NK-92 (cell line): ENCODE measurements around the gene GNAO1.

ENCODE experiments used
- DNase-seq: peaks from one replicate; lab custom pipeline; 2025; ENCODE audit not compliant: unreplicated experiment; lab: John Stamatoyannopoulos, UW

The GNAO1 gene

GRCh38 chr16:56234737-56235136 is 43.4 kb downstream of the GNAO1 start:
- no peak for DNase-seq

DNA sequence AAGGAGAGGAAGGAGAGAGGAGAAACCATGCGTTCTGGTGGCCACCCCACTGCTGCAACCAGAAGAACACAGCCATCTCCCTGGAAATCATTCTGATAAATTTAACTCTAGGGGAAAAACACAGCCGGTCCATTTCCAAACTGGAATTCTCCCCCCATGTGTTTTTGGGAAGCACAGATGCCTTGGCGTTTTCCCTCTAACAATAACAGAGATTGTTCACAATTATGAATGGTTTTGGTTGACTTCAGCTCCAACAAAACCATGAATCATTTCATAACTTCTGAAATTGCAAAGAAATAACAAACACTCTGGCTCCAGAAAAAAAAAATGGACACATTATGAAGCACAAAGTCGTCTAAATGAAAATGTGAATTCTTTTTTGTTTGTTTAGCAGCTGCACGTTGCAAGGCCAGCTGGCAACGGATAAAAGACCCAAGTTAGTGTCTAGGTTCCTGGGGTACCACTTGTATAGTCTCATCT is 46.2 kb downstream of the GNAO1 start:
- no peak for DNase-seq

- DNase-seq: no peak
Measured at GRCh38 chr16:56238188-56238587, 46.9 kb downstream of the GNAO1 start.

DNA sequence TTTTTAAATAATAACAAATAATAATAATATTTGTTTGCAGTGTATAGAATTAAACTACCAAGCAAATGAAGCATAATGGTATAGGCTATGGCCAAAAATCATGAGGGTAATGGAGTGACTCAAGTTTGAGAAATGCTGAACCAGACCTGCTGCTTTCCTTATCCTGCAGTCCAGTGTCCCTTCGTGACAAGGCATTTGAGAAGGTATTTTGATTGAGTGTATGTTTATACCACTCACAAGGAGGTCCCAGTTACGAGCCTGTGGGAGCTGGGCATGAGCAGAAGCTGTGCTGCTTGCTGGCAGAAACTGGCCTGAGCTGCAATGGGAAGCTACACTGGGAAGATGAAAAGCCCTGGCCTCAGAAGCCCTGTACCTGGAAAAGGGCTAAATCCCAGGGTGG is 50.3 kb downstream of the GNAO1 start:
- no peak for DNase-seq

- DNase-seq: no peak
Measured at GRCh38 chr16:56242740-56243139, 51.5 kb downstream of the GNAO1 start.

GRCh38 chr16:56244612-56245011 is 53.3 kb downstream of the GNAO1 start:
- no peak for DNase-seq

- DNase-seq: no peak
Measured at GRCh38 chr16:56245197-56245596, 53.9 kb downstream of the GNAO1 start.

- no peak for DNase-seq
Measured at GRCh38 chr16:56246051-56246817, 54.9 kb downstream of the GNAO1 start.

GRCh38 chr16:56247018-56247417 is 55.7 kb downstream of the GNAO1 start:
- no peak for DNase-seq

DNA sequence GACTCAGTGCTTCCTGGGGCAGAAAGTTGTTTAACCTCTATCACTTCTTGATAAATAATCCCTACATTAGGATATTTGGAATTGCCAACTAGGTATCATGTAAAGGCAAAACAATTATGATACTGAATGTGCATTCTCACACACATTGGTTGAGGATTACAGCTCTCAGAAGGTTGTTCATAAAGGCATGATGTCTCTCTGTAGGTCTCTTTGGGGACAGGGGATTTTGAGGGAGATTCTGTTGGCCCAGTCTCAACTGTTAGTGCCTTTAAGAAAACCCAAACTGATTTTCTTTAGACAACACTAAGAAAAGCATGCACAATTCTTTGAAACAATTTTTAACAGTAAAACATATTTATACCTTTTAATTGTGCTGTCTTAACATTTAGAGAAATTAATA is 56.5 kb downstream of the GNAO1 start:
- DNase-seq: no peak

DNA sequence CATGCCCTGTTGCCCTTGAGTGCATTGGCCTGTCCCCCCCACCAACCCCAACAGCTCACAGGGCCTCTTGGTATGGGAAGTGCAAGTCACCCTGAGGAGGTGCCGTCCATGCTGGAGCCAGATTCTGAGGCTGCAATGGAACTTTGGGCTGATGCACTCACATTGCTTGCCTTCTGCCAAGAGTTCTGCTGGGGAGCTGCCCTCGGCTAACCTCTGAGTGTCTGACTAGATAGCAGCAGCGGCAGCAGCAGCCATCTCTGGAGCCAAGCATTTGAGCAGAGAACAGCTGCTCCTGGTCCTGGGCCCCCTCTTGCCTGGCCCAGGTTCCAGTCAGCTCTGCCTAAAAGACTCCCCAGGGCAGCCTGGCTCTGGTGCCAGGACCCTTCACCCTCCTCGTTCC is 61.5 kb downstream of the GNAO1 start:
- no peak for DNase-seq

- no peak for DNase-seq
Measured at GRCh38 chr16:56255904-56256303, 64.6 kb downstream of the GNAO1 start.

DNA sequence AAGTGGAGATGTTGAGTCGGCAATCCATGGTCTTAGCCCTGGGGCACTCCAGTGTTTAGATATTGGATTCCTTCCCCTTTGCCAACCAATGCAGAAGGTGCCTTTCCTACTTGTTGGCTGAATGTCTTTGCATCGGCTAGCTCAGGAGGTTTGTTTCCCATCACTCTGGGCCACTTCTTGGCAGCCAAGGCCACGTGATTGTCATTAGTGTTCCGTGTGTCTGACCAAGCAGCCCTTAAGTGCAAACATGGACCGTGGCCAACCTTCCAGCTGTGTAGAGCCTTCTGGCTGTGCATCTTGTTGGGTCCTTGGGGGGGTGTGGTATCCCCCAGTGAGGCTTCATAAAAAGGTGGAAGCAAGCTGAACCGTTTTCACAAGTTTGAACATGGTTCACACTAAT is 66.0 kb downstream of the GNAO1 start:
- no peak for DNase-seq

GRCh38 chr16:56257666-56258342 is 66.5 kb downstream of the GNAO1 start:
- no peak for DNase-seq

DNA sequence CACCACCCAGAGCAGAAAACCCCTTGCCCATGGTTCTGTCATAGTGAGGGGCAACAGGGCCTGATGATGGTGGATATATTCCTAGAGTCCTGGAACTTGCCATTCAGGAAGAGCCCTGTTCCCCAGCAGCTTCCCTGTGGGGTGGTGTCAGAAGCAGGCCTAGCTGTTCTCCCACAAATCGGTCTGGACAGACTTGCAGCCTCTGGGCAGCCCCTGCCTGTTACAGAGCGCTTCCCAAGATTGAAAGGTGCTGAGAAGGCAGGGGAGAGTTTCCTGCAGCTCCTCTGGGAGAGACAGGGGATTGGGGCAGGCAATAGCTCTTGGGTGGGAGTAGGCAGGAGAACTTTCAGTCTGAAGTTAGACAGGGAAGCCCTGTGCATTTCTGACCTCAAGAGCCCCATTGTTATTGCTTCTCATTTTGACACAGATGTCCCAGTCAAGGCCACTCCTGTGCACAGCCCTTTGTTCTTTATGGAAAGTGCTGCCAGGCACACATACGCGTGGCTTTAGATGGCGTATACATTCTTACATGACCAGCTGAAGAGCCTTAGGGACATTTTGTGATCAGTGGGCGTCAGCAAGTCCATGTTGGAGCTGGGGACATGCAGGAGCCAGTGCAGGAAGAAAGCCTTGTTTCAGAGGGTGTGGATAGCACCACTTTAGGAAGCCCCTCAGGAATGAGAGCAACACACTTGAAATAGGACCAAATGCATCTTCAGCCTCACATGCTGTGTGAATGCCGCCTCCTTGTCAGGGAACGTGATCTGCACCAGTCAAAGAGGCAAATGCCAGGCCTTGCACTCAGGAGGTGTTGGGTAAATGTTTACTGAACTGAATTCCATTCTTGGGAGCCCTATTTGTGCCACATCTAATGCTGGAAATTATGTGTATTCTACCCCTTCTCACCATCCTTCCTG is 67.5 kb downstream of the GNAO1 start:
- DNase-seq: no peak

DNA sequence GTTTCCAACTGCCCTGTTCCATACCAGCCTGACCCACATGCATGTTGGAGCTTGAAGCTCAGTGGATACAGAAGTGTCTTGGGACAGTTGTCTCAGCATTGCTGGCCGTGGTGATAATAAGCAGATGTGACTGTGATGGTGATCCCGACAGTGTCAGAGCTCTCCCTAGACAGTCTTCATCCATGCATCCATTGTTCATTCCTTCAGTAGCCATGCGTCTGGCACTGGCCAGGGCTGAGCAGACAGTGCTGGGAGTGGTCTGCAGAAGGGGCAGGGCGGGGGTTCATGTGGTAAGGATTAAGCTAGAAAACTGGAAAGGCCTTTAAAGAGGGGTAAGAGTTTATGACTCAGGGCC is 68.1 kb downstream of the GNAO1 start:
- DNase-seq: no peak

DNA sequence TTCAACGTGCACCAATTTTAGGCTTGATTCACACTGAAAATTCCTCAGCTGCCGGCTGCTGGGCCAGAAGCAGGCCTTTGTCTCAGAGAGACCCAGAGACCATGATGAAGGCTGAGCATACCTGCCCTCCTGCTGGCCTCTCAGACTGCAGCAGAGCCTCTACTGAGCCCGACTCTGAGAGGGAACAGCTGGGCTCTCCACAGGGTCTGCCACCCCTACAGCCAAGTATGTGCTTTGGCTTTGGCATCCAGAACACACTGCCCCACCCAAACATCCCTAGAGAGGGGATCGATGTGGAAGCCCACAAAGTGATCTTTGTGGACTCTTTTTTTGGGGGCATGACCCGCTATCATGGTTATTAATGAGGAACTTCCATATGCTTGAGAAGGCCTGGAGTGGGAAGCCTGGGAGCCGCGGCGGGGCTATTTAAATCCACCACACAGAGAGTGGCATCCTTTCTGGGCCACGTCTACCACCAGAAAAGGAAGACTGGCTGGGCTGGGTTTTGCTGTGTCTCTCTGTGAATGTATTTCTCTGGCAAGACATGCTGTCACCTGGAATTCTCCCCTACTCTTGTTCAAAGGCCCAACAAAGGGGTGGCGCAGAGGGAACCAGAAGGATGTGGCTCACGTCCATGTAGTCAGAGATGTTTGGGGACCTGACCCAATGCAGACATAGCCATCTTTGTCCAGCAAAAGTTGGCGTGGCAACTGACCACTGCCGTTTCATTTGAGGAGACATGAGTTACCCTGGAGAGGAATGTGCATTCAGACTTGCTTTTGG is 69.3 kb downstream of the GNAO1 start:
- no peak for DNase-seq

DNA sequence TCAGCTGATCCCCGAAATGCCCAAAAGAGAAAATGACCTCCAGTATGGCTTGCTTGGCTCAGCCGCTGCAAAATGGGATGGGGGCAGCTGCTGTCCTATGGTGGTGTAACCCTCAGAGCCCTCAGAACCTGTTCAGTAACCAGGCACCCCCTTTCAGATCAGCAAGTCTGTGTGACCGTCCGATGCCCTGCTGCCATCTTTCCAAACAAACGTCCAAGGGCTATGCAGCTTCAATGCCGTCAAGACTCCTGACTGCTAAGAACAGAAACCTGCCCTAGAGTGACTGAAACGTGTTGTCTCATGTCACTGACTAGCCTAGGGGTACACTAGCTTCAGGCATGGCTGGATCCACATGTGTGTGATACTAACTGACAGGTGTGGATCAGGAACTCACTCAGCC is 70.4 kb downstream of the GNAO1 start:
- no peak for DNase-seq

DNA sequence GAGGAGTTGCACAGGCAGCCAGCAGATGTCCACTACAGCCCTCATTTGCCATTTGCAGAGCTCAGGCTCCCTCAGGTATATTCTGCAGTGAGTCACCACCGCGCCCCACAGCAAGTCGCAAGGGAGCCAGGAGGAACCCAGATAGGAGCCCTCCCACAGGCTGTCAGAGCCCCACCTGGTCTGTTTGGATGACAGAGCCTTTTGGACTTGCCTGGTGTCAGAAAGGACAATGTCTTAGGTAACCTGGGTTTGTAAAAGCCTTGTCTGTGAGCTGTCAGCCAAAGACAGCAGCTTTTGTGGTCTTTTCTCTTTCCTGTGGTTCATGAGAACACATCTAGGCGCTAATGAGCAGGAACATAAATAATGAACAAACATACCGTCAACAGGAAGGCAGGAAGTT is 70.9 kb downstream of the GNAO1 start:
- no peak for DNase-seq

DNA sequence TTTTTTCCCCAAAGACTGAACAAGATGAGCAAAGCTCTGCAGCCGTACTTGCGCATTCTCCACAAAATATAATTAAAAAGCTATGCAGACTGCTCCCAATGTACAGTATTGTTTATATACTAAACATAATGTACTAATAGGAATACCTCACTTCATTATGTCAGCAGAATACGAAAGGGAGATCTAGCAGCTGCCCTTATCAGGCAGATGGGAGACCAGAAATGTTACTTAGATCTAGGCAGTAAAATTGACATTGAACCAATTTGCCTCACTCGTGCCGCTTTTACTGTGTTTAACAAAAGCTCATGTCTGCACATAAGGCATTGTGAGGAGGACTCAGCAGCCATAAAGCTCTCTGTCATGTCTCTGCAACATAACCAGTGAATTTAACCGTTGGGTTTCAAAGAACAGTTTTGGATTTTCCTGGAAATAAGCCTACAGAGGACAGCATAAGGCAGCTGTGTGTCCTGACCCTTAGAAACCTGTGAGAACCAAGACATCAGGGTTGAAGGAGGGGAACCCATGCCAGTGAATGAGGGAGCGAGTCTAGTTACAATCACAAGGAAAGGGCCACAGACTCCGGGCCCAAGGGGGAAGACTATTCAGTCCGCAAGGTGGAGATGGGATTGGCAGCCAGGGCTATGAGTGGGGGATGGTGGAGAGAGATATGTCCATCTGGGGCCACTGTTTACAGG is 71.4 kb downstream of the GNAO1 start:
- no peak for DNase-seq
